HUES6 (cell line): Measurements from ENCODE around the gene ZNF260.

Source experiments
- H3K27ac ChIP-seq: 2 replicates; pipeline ENCODE4 v1.7.0; 2013; ENCODE audit warnings: low read depth, mild to moderate bottlenecking, low read length, inconsistent platforms
- H3K27me3 ChIP-seq: 2 replicates; pipeline ENCODE4 v1.6.1; 2013; ENCODE audit warnings: low read length; ENCODE audit not compliant: control insufficient read depth, insufficient read depth
- H3K36me3 ChIP-seq: 2 replicates; pipeline ENCODE4 v1.6.1; 2013; ENCODE audit warnings: low read length; ENCODE audit not compliant: control insufficient read depth, insufficient read depth
- H3K4me1 ChIP-seq: 2 replicates; pipeline ENCODE4 v1.6.1; 2013; ENCODE audit warnings: low read length; ENCODE audit not compliant: control insufficient read depth, insufficient read depth
- H3K4me3 ChIP-seq: 2 replicates; pipeline ENCODE4 v1.5.1; 2013; ENCODE audit warnings: low read depth, low read length
- H3K9ac ChIP-seq: one replicate; pipeline ENCODE4 v1.6.1; 2013; ENCODE audit warnings: mild to moderate bottlenecking, low read length
- H3K9me3 ChIP-seq: 2 replicates; pipeline ENCODE4 v1.6.1; 2013; ENCODE audit warnings: low read depth, low read length; ENCODE audit not compliant: control insufficient read depth, insufficient read depth

Gene ZNF260

GRCh38 chr19:36528194-36528920, at the start of gene ZNF260:
Gene ZNF260 (minus strand): TSS chr19:36528271. CDS start chr19:36515238, 13,033 bp downstream.
- no peaks in the 10 kb centered on the region for H3K4me1 ChIP-seq
- H3K36me3 ChIP-seq, result peaks cover 26% of the 10 kb centered on the region
- H3K27ac ChIP-seq, result peak within 1 kb of the TSS; percentile 88
- peak within 1 kb of the TSS; percentile 97 for H3K9ac ChIP-seq
- H3K27me3 ChIP-seq, result no peaks in the 10 kb centered on the region
- H3K9me3 ChIP-seq, result peaks cover 32% of the 10 kb centered on the region
- H3K4me3 ChIP-seq, result peak within 1 kb of the TSS; percentile 91

- H3K27me3 ChIP-seq, result no peaks in the 10 kb centered on the region
- H3K9ac ChIP-seq, result no peak overlapping the region
- H3K4me1 ChIP-seq, result no peaks in the 10 kb centered on the region; the same call in 1 of the 2 replicates
- H3K4me3 ChIP-seq, result no peak overlapping the region
- H3K27ac ChIP-seq, result no peak overlapping the region
- H3K36me3 ChIP-seq, result peaks cover 52% of the 10 kb centered on the region
- H3K9me3 ChIP-seq, result peaks cover 12% of the 10 kb centered on the region; the same call in 1 of the 2 replicates
Measured at GRCh38 chr19:36577271-36577996, 49.4 kb upstream of the ZNF260 start.

GRCh38 chr19:36574741-36575140, 46.7 kb upstream of the ZNF260 start:
- peaks cover 10% of the 10 kb centered on the region; the same call in 1 of the 2 replicates for H3K9me3 ChIP-seq
- H3K27me3 ChIP-seq, result no peaks in the 10 kb centered on the region
- H3K9ac ChIP-seq, result no peak overlapping the region
- no peaks in the 10 kb centered on the region; the same call in 1 of the 2 replicates for H3K4me1 ChIP-seq
- no peak overlapping the region for H3K27ac ChIP-seq
- peaks cover 38% of the 10 kb centered on the region for H3K36me3 ChIP-seq
- H3K4me3 ChIP-seq, result peak overlapping the region; percentile 92

GRCh38 chr19:36573895-36574720, 46.0 kb upstream of the ZNF260 start:
- Histone ChIP-seq H3K36me3 (peaks cover 37% of the 10 kb centered on the region), H3K4me1 (no peaks in the 10 kb centered on the region; the same call in 1 of the 2 replicates), H3K27ac (peak overlapping the region; percentile 52; the same call in 1 of the 2 replicates), H3K4me3 (peak overlapping the region; percentile 92), H3K27me3 (no peaks in the 10 kb centered on the region), H3K9me3 (peaks cover 13% of the 10 kb centered on the region; the same call in 1 of the 2 replicates), H3K9ac (peak overlapping the region; percentile 85)

- H3K27ac ChIP-seq, result peak within 1 kb of the TSS; percentile 52
- peak within 1 kb of the TSS; percentile 85 for H3K9ac ChIP-seq
- peaks cover 35% of the 10 kb centered on the region for H3K36me3 ChIP-seq
Measured at GRCh38 chr19:36573020-36573894, 45.2 kb upstream of the ZNF260 start, which contains the start of gene ZNF529. Gene ZNF529 (minus strand): TSS chr19:36573292. CDS start chr19:36572346, 946 bp downstream.

GRCh38 chr19:36572593-36573019, 44.5 kb upstream of the ZNF260 start:
- peak overlapping the region; percentile 32; the same call in 1 of the 2 replicates for H3K27ac ChIP-seq
- H3K36me3 ChIP-seq, result peaks cover 33% of the 10 kb centered on the region
- H3K9ac ChIP-seq, result peak overlapping the region; percentile 85
- no peaks in the 10 kb centered on the region for H3K27me3 ChIP-seq
- peaks cover 23% of the 10 kb centered on the region; the same call in 1 of the 2 replicates for H3K9me3 ChIP-seq
- peak overlapping the region; percentile 92 for H3K4me3 ChIP-seq
- H3K4me1 ChIP-seq, result no peaks in the 10 kb centered on the region; the same call in 1 of the 2 replicates

More at GRCh38 chr19:36573020-36573894, 45.2 kb upstream of the ZNF260 start, which contains the start of gene ZNF529:
- H3K4me3 ChIP-seq, result peak within 1 kb of the TSS; percentile 92
- H3K4me1 ChIP-seq, result no peaks in the 10 kb centered on the region; the same call in 1 of the 2 replicates
- H3K27me3 ChIP-seq, result no peaks in the 10 kb centered on the region
- peaks cover 21% of the 10 kb centered on the region; the same call in 1 of the 2 replicates for H3K9me3 ChIP-seq

GRCh38 chr19:36564391-36564790, 36.3 kb upstream of the ZNF260 start:
- no peak overlapping the region for H3K4me3 ChIP-seq
- no peak overlapping the region for H3K9ac ChIP-seq
- peaks cover 40% of the 10 kb centered on the region for H3K36me3 ChIP-seq
- H3K27ac ChIP-seq, result no peak overlapping the region
- H3K4me1 ChIP-seq, result no peaks in the 10 kb centered on the region
- H3K27me3 ChIP-seq, result no peaks in the 10 kb centered on the region
- peaks cover 70% of the 10 kb centered on the region for H3K9me3 ChIP-seq

- H3K27me3 ChIP-seq, result no peaks in the 10 kb centered on the region
- no peak overlapping the region for H3K4me3 ChIP-seq
- H3K9ac ChIP-seq, result no peak overlapping the region
- H3K27ac ChIP-seq, result no peak overlapping the region
- H3K4me1 ChIP-seq, result no peaks in the 10 kb centered on the region
- peaks cover 95% of the 10 kb centered on the region for H3K9me3 ChIP-seq
- H3K36me3 ChIP-seq, result peaks cover 84% of the 10 kb centered on the region
Measured at GRCh38 chr19:36547001-36547732, 19.1 kb upstream of the ZNF260 start.

- H3K9ac ChIP-seq, result peak overlapping the region; percentile 75
- no peaks in the 10 kb centered on the region for H3K4me1 ChIP-seq
- no peak overlapping the region for H3K27ac ChIP-seq
- peaks cover 36% of the 10 kb centered on the region for H3K9me3 ChIP-seq
- H3K36me3 ChIP-seq, result peaks cover 23% of the 10 kb centered on the region
- H3K27me3 ChIP-seq, result no peaks in the 10 kb centered on the region
- H3K4me3 ChIP-seq, result peak overlapping the region; percentile 91
Measured at GRCh38 chr19:36528921-36529518, 949 bp upstream of the ZNF260 start.
